Fibroblast of villous mesenchyme (primary cell): ENCODE measurements around the gene MMP3. TPM values are rescaled to one million over a fixed set of nuclear protein-coding genes. Genes with fewer than 3 reads are reported as not detected.
"Not testable (repeated sequence)": the region's sequence is repeated elsewhere in the genome, so short reads cannot be mapped to it uniquely, and the experiment has no call there.

Experiments used
- DNase-seq: peaks from one replicate; pipeline ENCODE4 v3.0.0-alpha.2; 2010; ENCODE audit warnings: low read depth
- H3K4me3 ChIP-seq: 2 replicates; pipeline ENCODE4 v1.5.1; 2011; ENCODE audit warnings: low read depth, mild to moderate bottlenecking, low read length
- total RNA-seq: library from RNA; depleted of rRNA; stranded (reverse); fragments of >200 nt; gene quantifications from 2 replicates; pipeline ENCODE4 v1.2.3, GENCODE V29; 2012
- TF ChIP-seq, protein P1 (sequence below): IDR thresholded peaks from 2 replicates; pipeline ENCODE4 v1.5.1; 2012; ENCODE audit warnings: low read depth, mild to moderate bottlenecking, low read length; ENCODE audit not compliant: insufficient read depth

The MMP3 gene
- total RNA-seq, 1 donor: 39.7 TPM

DNA sequence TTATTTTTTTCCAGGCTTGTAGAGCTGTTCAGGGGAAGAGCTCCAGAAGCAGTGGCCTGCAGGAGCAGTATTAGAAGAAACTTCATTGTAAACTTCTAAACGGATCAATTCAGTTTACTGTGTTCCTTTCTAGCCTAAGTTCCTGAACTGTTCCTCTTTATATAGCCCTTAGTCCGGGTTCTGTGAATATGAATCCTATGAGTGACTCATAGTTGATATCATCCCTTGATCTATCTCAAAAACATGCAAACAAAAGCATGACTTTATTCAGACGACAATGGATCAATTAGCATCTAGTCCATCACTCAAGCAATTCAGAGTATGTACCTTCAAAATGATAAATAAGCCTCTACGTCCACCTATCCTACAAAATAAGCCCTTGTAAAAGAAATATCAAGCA, 31.4 kb upstream of the MMP3 start, which contains the start of gene MMP12:
TSS of gene MMP12 (minus strand) at position 131 of the 400 bp plus-strand sequence. CDS start at position 86, 45 bp downstream.
- TF ChIP-seq, protein P1, sequence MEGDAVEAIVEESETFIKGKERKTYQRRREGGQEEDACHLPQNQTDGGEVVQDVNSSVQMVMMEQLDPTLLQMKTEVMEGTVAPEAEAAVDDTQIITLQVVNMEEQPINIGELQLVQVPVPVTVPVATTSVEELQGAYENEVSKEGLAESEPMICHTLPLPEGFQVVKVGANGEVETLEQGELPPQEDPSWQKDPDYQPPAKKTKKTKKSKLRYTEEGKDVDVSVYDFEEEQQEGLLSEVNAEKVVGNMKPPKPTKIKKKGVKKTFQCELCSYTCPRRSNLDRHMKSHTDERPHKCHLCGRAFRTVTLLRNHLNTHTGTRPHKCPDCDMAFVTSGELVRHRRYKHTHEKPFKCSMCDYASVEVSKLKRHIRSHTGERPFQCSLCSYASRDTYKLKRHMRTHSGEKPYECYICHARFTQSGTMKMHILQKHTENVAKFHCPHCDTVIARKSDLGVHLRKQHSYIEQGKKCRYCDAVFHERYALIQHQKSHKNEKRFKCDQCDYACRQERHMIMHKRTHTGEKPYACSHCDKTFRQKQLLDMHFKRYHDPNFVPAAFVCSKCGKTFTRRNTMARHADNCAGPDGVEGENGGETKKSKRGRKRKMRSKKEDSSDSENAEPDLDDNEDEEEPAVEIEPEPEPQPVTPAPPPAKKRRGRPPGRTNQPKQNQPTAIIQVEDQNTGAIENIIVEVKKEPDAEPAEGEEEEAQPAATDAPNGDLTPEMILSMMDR: no peak
- DNase-seq: no peak
- H3K4me3 ChIP-seq: no peak within 1 kb of the TSS

GRCh38 chr11:102869354-102869964, 26.1 kb upstream of the MMP3 start:
- H3K4me3 ChIP-seq: not testable (repeated sequence)
- peak; percentile 29 for DNase-seq

- no peak overlapping the region for H3K4me3 ChIP-seq
- peak; percentile 44 for DNase-seq
- TF ChIP-seq, protein P1: no peak
Measured at GRCh38 chr11:102868339-102868738, 24.9 kb upstream of the MMP3 start.

DNA sequence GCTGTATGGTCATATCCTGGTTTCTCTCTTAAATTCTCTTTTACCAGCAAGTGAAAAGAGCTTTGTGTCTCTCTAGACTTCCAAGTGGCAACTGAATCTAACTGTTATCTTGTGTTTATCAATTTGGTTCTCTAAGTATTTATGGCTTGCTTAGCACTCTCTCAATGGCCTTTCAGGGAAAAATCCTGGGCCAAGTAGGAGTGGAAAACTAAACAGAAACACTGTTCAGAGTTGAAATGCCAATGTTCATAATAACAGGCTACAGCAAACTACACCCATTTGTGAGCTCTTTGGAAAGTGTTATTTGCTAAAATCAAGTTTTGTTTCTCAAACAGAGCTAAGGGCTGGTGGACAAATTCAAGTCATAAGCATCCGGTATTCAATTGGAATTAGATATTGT, 21.3 kb upstream of the MMP3 start:
- TF ChIP-seq, protein P1: no peak
- no peak overlapping the region for H3K4me3 ChIP-seq
- peak; percentile 27 for DNase-seq

GRCh38 chr11:102853956-102854355, 10.5 kb upstream of the MMP3 start:
- TF ChIP-seq, protein P1: no peak
- H3K4me3 ChIP-seq: no peak overlapping the region

DNA sequence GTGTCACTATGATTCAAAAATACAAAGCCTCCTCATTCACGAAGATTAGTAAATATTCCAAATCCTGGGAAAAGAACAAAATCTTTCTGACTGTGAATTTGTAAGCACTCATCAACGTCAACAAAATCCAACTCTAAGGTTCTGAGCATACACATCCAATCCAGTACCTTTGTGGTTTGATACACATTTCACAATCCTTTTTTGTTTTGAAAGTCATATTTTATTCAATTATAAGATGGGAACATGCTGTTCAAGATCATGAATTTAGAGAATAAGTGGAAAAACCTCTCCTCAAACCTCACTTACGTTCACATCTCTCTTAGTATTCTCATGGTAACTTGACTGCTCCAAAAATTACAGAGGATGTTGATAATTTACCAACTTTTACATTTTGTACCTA, 9.6 kb upstream of the MMP3 start:
- no peak for DNase-seq
- TF ChIP-seq, protein P1: no peak
- H3K4me3 ChIP-seq: no peak overlapping the region

More at GRCh38 chr11:102853956-102854355, 10.5 kb upstream of the MMP3 start:
- no peak for DNase-seq

DNA sequence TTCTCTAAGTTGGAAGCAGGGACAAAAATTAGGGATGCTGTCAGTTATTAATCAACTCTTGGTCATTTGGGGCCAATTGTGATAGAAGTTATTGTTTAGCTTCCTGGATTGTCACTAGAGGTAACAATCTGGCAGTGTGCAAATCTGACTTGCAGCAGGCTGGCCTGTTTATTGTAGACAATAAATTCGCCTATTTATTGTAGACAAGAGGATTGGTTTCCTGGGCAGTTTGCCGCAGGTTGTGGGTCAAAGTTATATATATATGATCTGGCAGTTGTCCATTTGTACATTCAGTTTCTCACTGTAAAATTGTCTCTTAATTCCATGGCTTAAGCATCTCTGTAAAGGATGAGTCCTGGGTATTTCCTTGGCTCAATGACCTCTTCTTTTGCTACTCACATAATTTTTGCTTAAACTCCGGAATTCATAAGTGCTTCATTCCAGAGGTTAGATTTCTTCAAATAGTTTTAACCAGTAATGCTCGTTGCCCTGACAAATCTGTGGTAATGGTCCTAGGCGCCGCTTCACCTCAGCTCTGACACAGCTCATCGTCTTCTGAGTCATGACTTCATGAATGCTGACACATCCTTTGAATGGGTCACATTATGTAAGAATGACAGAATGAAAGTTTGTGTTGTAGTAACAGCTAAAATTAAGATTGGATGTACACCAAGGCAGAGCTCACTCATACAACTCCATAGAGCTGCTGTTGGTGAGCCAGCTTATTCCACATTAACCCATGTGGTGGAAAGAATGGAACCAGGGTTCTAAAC, 7.8 kb upstream of the MMP3 start:
- no peak overlapping the region for H3K4me3 ChIP-seq
- TF ChIP-seq, protein P1: no peak
- DNase-seq: peak; percentile 46
